NCI-H82 (cell line): ENCODE measurements around the gene KRTAP9-7.

Experiments
- DNase-seq: peaks from one replicate; lab custom pipeline; 2025; lab: John Stamatoyannopoulos, UW

Gene KRTAP9-7

DNA sequence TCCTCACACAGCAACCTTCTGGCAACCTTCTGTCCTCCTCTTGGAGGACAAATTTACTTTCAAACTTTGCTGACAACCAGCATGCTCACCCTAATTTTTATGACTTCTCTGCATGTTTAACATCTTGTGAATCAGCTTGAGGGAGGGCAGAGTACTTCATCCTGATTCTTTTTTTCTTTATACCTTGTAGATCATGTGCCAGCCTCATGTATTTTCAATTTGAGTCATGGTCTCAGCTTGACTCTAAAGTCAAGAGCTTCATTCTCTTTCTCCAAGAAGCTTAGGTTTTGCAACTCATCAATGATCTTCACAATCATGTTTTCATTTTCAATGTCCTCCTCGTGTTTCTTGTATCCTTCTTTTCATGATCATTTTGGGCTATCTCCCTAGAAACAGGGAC lies 3.6 kb upstream of the KRTAP9-7 start:
- DNase-seq: no peak

DNA sequence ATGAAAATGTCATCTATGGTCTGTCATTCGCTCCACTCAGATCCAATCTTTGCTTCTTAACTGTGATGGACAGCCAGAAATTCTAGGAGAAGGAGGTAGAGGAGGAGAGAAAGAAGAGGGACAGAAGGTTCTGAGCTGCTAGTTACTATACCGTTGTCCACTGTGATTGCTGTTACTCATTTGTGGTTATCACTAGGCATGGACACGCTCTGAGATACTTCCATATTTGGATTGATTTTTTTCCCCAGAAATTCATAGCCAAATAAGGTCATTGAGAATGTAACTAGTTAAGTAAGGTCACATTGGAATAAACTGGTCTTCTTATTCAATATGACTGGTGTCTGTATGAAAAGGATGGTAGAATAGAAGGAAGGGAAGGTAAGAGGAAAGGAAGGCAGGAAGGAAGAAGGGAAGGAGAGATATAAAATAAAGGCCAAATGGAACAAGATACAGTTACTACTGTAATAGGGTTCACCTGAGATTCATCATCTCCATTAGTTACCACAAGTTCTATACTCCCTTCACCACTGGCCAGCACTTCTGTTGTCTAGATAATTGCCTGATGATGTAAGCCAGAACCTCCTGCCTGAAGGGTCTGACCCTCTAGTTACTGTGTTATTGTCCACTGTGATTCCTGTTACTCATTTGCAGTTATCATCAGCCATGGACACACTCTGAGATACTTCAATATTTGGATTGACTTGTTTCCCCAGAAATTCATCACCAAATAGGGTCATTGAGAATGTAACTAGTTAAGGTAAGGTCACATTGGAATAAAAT lies 2.9 kb downstream of the KRTAP9-7 start:
- DNase-seq: no peak

DNA sequence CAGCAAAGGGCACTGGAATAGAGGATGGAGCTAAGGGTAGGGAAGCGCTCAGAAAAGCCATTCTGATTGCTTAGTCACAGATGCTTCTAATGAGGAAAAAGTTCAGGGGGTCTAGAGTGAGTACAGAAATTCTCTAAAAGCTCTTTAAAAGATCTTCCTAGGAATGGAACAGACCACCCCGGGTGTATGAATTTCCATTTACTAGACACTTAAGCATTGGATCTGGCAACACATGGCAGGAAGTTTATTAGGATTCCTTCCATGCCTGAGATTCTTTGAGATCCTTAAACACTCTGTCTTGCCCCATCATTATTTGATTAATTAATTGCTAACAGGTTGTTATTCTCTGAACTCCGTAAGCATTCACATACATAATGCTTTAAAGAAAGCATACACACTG lies 8.5 kb downstream of the KRTAP9-7 start:
- no peak for DNase-seq

DNA sequence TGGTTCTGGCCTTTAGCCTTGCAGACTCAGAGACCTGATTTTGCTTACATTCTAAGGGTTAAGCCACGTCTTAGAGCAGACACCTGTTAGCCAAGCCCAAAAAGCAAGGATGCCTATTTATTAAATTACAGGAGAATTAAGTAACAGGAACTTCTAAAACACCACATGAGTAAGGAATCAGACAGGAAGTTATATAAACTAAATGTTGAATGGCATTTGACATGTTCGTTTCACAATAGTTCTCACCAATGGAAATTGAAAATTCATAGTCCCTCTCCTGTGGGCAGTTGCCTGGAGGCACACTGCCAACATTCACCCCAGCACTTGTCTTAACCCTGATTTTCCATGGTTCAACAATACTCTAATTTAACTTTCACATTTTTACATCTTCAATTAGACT lies 9.0 kb downstream of the KRTAP9-7 start:
- DNase-seq: no peak

DNA sequence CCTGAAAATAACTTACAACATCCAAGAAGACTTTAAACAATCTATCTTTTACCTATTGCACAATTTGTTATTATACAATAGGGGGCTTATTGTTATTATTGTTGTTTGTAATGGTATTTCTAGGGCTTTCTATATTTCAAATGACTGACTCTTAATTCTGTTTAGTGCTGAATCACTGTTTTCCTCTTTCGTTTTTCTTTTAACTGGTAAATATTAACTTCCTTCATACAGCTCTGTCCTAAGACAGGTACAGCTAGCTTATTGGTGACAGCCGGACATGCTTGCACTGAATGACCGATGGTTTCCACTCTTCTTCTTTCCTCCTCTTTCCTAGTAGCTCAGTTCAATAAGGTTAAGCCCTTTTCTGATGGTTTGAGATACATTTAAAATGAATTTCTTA lies 11.6 kb downstream of the KRTAP9-7 start:
- DNase-seq: no peak

DNA sequence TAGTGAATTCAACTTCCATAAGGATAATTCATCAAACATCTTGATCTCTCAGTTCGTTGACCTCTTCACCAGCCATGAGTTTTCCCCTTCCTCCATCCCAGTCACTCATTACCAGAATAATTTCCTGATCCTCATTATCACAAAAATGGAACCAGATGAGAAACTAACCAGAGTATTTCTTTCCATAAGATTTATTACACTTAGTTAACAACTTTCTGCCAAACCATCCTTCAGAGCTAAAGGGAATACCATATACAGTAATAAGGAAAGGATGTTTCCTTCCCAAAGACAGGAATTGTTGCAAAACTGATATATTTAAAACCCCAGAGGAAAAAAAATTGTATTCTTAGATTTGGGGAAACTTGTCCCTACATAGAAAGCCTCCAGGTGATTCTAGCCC lies 18.5 kb downstream of the KRTAP9-7 start:
- no peak for DNase-seq

DNA sequence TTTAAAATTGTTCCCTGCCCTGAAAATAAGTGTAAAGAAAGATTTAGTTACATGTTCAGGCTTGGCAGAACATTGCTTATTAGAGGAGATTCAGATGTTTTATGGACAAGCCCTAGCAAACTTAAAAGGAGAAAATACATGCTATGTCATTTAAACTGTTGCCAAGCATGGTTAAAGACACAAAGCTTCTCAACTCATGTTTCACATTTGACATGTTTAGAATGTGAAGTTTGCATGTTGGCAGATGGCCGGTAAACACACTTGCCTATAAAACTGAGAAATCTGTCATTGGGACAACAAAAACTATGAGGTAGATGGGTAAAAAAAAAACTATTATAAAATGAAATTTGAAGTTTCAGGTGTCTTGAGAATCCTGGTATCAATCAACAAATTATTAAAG lies 21.3 kb downstream of the KRTAP9-7 start:
- no peak for DNase-seq

DNA sequence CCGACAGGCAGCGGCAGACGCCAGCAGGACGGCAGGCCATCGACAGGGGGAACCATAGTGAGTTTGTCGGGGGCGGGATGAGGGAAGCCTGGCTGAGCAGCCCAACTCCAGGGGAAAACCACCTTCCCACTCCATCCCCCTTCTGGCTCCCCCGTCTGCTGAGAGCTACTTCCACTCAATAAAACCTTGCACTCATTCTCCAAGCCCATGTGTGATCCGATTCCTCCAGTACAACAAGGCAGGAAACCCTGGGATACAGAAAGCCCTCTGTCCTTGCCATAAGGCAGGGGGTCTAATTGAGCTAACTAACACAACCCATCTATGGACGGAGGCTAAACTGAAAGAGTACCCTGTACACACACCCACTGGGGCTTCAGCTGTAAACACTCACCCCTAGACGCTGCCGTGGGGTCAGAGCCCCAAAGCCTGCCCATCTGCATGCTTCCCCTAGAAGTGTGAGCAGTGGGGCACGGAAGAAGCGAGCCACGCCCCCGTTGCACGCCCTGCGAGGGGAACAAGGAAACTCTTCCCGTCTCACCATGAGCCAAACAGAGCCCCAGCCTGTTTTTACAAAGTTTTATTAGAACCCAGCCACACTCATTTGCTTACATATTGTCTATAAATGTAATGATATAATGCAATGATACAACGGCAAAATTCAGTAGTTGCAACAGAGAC lies 23.1 kb downstream of the KRTAP9-7 start:
- no peak for DNase-seq

DNA sequence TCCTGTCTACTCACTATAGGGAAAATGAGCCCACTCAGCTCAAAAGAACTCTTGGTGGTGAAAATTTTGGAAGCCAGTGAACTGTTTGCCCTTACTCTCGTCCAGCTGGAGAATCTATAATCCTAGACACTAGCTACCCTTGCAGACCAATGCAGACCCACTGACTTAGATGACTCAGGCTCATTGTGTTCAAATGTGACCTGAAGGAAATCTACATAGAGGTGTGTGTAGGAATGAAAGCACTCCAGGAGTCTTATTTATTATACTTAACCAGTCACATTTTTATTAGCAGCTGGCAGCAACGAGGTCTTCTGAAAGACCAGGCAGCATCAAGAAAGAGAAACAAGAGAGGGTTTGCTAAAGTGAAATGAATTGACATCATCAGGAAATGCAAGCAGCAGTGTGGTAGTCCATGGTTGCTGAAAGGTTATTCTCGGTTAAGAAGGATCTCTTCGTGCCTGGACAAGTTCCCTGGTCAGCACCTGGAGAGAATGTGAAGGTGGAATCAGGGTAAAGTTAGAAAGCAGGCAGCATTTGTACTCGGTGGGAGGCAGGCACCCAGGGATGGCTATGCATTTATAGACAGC lies 25.8 kb downstream of the KRTAP9-7 start:
- DNase-seq: no peak

DNA sequence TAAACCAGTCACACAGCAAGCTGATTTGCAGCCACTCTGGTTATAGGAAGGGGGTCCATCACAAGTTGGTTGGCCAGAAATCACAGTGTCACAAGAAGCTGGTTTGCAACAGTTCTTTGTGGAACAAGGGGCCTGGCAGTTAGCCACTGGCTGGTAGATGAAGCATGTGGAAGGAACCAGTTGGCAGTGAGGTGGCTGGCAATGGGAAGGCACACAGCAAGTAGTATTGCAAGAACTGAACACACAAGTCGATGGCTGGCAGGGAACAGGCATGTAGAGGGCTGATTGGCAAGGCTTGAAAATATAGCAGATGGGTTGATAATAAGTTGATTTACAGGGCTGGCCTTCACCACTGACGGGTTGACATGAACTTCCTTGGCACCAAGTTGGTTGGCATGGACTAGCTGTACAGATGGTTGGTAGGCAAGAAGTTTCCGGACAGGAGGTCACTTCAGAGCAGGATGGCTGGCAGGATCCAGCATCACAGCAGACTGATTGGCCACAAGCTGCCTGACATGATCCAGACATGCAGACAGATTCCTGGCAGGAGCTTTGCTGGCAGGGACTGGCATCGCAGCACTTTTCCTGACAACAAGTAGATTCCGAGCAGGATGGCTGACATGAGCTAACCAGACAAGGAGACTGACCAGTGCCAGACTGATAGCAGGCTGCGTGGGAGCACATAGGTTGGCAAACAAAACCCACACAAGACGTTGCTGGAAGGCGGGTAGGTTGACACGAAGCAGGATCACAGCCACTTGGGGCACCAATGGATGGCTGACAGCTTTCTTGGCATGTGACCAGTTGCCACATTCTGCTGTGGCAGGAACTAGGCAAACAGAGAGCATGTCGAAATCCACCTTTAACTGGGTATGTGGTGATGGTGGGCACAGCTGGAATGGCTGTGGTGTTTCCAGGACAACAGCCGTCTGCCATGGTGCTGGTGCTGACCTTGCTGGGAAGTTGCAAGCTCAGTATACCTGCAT lies 26.7 kb downstream of the KRTAP9-7 start, which contains the start of gene KRTAP29-1:
Gene KRTAP29-1, minus strand, starts transcription at position 936 of the 986 bp plus-strand sequence. Its CDS starts 0 bp downstream, at position 936.
- DNase-seq: no peak

DNA sequence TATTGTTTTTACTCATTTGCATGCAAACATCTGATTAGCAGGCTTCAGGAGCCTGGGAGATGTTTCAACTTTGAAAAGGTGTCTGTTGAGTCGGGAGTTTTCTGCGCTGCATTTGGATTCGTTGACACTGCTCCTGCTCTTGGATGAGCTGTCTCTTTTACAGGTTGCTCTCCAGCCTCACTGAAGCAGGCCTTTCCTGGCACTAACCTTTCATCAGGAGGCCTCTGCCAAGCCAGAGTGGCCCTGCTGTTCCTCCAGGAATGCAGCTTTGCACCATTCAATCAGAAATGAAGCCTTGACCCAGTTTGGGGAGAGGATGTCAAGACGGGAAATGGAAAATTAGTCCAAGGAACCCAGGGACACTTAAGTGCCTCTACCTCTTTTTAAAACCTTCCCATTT lies 27.5 kb downstream of the KRTAP9-7 start:
- DNase-seq: no peak

DNA sequence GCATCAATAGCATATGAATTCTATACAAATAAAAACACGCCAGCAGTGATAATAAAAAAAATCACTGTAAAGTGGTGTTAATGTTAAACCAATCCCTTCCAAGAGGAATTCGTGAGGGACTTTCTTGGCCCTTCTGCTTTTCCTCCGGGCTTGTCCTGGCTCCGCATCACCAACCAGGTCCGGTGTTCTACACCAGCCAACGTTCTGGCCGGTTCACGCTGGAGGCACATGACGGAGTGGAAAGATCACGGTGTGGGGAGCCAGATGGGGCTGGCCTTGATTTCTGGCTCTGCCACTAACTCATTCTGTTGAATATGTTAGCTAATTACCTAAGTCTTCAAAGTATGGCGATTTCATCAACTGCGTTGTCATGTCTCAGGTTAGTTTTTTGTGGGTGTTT lies 28.6 kb downstream of the KRTAP9-7 start:
- DNase-seq: no peak

DNA sequence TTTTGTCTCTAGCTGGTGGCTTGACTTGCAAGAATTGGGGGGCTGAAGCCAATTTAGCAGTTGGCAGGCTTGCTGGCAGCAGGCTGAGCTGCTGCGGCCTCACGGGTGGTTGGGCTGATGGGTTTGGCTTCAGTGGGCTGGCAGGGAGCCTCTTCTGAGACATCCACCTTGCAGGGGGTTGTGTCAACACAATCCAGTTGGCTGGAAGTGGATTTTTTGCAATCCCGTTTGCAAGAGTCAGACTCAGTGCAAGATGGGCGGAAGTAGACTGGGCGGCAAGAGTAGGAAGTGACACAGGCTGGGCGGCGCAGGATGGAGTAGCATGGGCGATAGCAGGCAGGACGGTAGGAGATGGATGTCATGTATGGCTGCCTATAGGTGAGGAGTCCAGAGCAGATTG lies 32.1 kb downstream of the KRTAP9-7 start:
- DNase-seq: no peak

DNA sequence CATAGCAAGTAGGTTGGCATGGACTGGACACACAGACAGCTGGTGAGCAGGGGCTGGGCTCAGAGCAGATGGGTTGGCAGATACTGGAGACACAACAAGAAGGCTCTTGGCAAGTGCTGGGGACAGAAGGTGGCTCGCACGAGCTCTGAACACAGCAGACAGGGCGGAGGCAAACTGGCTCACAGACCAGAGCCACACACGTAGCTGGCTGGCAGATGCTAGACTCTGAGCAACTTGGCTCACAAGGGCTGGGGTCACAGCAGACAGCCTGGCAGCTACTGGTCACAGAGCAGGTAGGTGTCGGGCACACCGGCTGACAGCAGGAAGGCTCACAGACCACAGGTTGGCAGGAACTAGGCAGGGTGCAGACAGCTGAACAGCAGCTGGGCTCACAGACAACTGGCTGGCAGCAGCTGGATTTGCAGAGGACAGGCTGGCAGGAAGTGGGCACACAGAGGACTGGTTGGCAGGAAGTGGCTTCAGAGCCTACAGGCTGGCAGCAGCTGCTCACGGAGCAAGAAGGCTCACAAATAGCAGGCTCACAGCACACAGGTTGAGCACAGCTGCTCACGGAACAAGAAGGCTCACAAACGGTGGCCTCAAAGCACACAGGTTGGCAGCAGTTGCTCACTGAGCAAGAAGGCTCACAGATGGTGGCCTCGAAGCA lies 32.9 kb downstream of the KRTAP9-7 start:
- no peak for DNase-seq

DNA sequence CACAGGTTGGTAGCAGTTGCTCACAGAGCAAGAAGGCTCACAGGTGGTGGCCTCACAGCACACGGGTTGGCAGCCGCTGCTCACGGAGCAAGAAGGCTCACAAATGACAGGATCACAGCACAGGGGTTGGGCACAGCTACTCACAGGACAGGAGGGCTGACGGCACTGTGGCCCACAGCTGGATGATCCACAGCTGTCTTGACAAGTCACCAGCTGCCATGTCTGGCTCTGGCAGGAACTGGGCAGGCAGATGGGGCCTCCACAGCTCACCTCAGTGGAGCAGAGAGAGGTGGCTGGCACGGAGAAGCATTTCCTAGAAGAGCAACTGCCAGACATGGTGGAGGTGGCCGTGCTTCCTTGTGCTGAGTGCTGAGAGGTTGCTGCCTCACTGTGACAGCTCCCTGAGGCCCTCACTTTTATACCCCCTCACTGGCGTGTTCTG lies 33.4 kb downstream of the KRTAP9-7 start, which contains the start of gene KRTAP16-1:
Gene KRTAP16-1, minus strand, starts transcription at position 392 of the 442 bp plus-strand sequence. Its CDS starts 56 bp downstream, at position 336.
- no peak for DNase-seq

DNA sequence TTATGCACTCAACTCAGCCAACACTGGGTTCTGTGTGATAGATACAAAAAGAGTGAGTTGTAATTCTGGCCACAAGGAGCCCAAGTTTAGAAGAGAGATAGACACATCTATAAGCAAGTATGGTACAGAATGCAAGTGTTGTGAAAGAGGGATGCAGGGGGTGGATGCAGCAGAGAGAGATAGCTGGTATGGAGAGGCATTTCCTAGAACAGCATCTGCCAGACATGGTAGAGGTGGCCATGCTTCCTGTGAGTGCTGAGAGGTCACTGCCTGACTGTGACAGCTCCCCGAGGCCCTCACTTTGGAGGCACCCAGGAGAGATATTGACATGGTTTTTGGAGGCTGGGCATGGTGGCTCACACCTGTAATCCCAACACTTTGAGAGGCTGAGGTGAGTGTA lies 35.6 kb downstream of the KRTAP9-7 start:
- DNase-seq: no peak

DNA sequence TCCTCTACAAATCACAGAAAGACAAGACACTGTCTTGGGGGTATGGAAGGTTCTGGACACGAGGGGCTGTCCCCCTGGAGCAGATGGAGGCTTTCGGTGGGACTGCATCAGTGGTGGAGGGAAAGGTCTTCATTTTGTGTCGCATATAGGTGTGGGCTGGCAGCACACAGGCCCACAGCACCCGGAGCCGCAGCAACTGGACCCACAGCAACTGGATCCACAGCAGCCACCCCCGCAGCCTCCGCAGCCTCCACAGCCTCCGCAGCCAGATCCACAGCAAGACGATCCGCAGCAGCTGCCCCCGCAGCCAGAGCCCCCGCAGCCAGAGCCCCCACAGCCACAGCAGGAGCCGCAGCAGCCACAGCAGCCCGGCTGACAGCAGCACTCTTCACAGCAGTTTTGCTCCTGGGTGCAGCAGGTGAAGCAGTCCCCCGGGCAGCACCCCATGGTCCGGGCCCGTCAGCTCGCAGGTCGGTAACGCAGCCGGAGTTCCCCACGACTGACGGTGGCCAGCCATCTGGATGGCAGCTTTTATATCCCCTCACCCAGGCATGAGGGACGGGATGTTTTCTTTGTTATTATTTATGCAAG lies 39.8 kb downstream of the KRTAP9-7 start, which contains the start of gene KRTAP17-1:
Gene KRTAP17-1, minus strand, starts transcription at position 507 of the 591 bp plus-strand sequence. Its CDS starts 60 bp downstream, at position 447.
- DNase-seq: no peak

DNA sequence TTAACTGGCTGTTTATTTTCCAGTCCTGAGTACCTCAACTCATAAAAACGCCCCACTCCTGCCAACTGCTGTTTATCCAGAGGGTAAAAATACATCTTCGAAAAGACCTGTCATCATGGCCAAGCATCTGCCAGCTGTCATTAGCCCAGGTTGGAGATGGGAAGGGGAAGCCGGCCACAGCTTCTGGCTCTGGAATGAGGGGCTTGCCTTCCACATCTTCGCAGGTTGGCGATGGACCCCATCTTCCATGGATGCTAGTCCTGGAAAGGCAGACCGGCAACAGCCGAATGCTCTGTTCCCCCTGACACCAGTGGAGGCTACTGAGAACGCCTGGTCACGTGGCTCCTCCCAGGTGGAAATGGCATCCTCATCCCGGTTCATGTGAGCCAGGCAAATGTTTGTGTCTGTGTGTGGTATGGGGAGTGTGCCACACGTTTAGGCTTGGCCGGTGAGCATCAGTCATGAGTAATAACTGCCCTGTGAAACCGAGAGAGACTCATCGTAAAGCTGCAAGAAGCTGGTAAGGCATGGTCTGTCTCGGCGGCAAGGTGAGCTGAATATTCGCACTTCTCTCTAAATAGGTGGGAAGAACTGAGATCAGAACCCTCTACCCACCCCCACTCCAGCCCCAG lies 40.4 kb downstream of the KRTAP9-7 start:
- no peak for DNase-seq

DNA sequence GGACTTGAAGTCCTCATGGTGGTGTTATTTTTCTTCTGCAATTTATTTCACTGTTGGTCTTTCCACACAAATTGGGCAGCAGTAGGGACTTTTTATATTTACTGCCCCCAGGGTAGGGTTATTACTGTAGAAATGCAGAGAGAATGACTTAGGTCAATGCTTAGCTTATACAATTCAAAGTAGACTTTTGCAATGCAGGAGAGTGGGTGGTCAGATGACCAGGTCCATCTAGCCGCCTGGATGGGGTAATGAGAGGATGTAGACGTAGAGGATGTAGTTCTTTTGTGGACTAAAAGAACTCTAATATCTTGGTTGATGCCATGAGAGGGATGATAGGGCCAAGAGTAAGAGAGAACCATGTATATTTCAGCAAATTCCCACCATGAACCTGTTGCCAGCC lies 42.7 kb downstream of the KRTAP9-7 start:
- no peak for DNase-seq
